Measurements from ENCODE around the gene HRH4.

The HRH4 gene

GRCh38 chr18:24465486-24465885, 5.0 kb downstream of the HRH4 start:
- no peak for DNase-seq (ENCODE audit: low read depth)

GRCh38 chr18:24466771-24467170, 6.3 kb downstream of the HRH4 start:
- DNase-seq (ENCODE audit: low read depth), result no peak

GRCh38 chr18:24470022-24470618, 9.7 kb downstream of the HRH4 start:
- DNase-seq (ENCODE audit: low read depth), result no peak

GRCh38 chr18:24470805-24471204, 10.4 kb downstream of the HRH4 start:
- DNase-seq (ENCODE audit: low read depth), result no peak

- DNase-seq (ENCODE audit: low read depth), result no peak
Measured at GRCh38 chr18:24472591-24472990, 12.2 kb downstream of the HRH4 start.

GRCh38 chr18:24474406-24474805, 14.0 kb downstream of the HRH4 start:
- DNase-seq (ENCODE audit: low read depth), result no peak

- no peak for DNase-seq (ENCODE audit: low read depth)
Measured at GRCh38 chr18:24475926-24476589, 15.6 kb downstream of the HRH4 start.

- DNase-seq (ENCODE audit: low read depth), result no peak
Measured at GRCh38 chr18:24479371-24479770, 18.9 kb downstream of the HRH4 start.

GRCh38 chr18:24482821-24483220, 22.4 kb downstream of the HRH4 start:
- no peak for DNase-seq (ENCODE audit: low read depth)

- no peak for DNase-seq (ENCODE audit: low read depth)
Measured at GRCh38 chr18:24485681-24486080, 25.2 kb downstream of the HRH4 start.

- DNase-seq (ENCODE audit: low read depth), result no peak
Measured at GRCh38 chr18:24486684-24487083, 26.2 kb downstream of the HRH4 start.

- DNase-seq (ENCODE audit: low read depth), result no peak
Measured at GRCh38 chr18:24488824-24489493, 28.5 kb downstream of the HRH4 start.

GRCh38 chr18:24490539-24490938, 30.1 kb downstream of the HRH4 start:
- no peak for DNase-seq (ENCODE audit: low read depth)

- DNase-seq (ENCODE audit: low read depth), result no peak
Measured at GRCh38 chr18:24491927-24492834, 31.7 kb downstream of the HRH4 start.

GRCh38 chr18:24494586-24494985, 34.1 kb downstream of the HRH4 start:
- DNase-seq (ENCODE audit: low read depth), result no peak

GRCh38 chr18:24497031-24497754, 36.8 kb downstream of the HRH4 start:
- no peak for DNase-seq (ENCODE audit: low read depth)

GRCh38 chr18:24499814-24500213, 39.4 kb downstream of the HRH4 start:
- DNase-seq (ENCODE audit: low read depth), result no peak

GRCh38 chr18:24500217-24500616, 39.8 kb downstream of the HRH4 start:
- no peak for DNase-seq (ENCODE audit: low read depth)

- no peak for DNase-seq (ENCODE audit: low read depth)
Measured at GRCh38 chr18:24500766-24501165, 40.3 kb downstream of the HRH4 start.

- no peak for DNase-seq (ENCODE audit: low read depth)
Measured at GRCh38 chr18:24502667-24503523, 42.5 kb downstream of the HRH4 start.

- DNase-seq (ENCODE audit: low read depth), result no peak
Measured at GRCh38 chr18:24504401-24504800, 44.0 kb downstream of the HRH4 start.

Measured in stimulated activated CD8-positive, alpha-beta memory T cell treated with anti-CD3 and anti-CD28 coated beads, Interleukin-15, amount 100 ng/mL, for 1 hour (primary cell).